ENCODE measurements around the gene AKAP12.

GRCh38 chr6:151399679-151400078 lies 159.9 kb downstream of the AKAP12 start:
- no peak for TF ChIP-seq POLR2A (IDR thresholded peaks at IDR 0.05)
- TF ChIP-seq CTCF (IDR thresholded peaks at IDR 0.05), result no peak
